Testis (tissue), 3 donors: Measurements from ENCODE around the gene MAST4. TPM values are rescaled to one million over a fixed set of nuclear protein-coding genes. Genes with fewer than 3 reads are reported as not detected.
A peak's percentile ranks its signal among the peaks of the same experiment; 100 is the strongest.

Experiments used
- DNase-seq: peaks from one replicate; pipeline ENCODE4 v3.0.0-alpha.2; 2019
- H3K27ac ChIP-seq, 2 donors: fragments of 200-600 bp; sonication (generic); one replicate each; pipeline ENCODE4 v1.5.1; 2019
- H3K27me3 ChIP-seq: fragments of 200-600 bp; sonication (generic); one replicate; pipeline ENCODE4 v1.5.1; 2019
- H3K36me3 ChIP-seq: fragments of 200-600 bp; sonication (generic); one replicate; pipeline ENCODE4 v1.5.1; 2017; ENCODE audit warnings: low read depth; ENCODE audit errors: missing control alignments
- H3K4me1 ChIP-seq: fragments of 200-600 bp; sonication (generic); one replicate; pipeline ENCODE4 v1.5.1; 2019
- H3K4me3 ChIP-seq, 2 donors: fragments of 200-600 bp; sonication (generic); one replicate each; pipeline ENCODE4 v1.5.1; 2017 to 2019
- H3K9me3 ChIP-seq: fragments of 200-600 bp; sonication (generic); one replicate; pipeline ENCODE4 v1.5.1; 2017
- CTCF ChIP-seq, 3 experiments: fragments of 450-650 bp in 2 of 3; fragments of 200-600 bp in 1 of 3; sonication (generic) in 1 of 3; IDR thresholded peaks; one replicate each; pipeline ENCODE4 v1.5.1; 2016 to 2019; ENCODE audit warnings: antibody characterized with exemption in 3 of 3, mild to moderate bottlenecking in 2 of 3, moderate library complexity in 1 of 3
- POLR2A ChIP-seq: fragments of 450-650 bp; IDR thresholded peaks from one replicate; pipeline ENCODE4 v1.6.1; 2017; ENCODE audit warnings: antibody characterized with exemption, mild to moderate bottlenecking, moderate library complexity
- WGBS, 2 donors: methylation state at CpG; one replicate each; pipeline ENCODE4 v1.1.5; 2018; 5-methylcytosine and 5-hydroxymethylcytosine counted together
- intact Hi-C: fragments of 100-400 bp; cut with DNase I; formaldehyde crosslinking; loops from one replicate; pipeline ENCODE4 v1.15.1; 2023; ENCODE audit warnings: low total_unique reads
- polyA plus RNA-seq: library from polyadenylated mRNA; stranded (reverse); fragments of 350-450 nt; fragmentation: Illumina TruSeq; extraction: RNeasy Lipid Tissue Mini Kit (QIAGEN cat#74804); gene quantifications from one replicate; pipeline ENCODE4 v1.2.3, GENCODE V29; 2014; ENCODE audit warnings: low read depth, low replicate concordance; ENCODE audit not compliant: insufficient read depth
- total RNA-seq, 2 donors: library from RNA; depleted of rRNA; stranded (reverse); fragments of >200 nt; gene quantifications; one replicate each; pipeline ENCODE4 v1.2.3, GENCODE V29; 2016

Gene MAST4
- total and polyA plus RNA-seq, 3 donors from 2014 or later, result 27.2 to 56.4 (median 51.4) TPM

GRCh38 chr5:67004730-67005350 lies 408.6 kb downstream of the MAST4 start:
- intact Hi-C loops, result no loop called here
- peak overlapping the region; percentile 60 to 64 for H3K4me3 ChIP-seq
- TF ChIP-seq CTCF (IDR thresholded peaks at IDR 0.05) (no peak), POLR2A (no peak)
- peaks cover 5% of the 10 kb centered on the region for H3K4me1 ChIP-seq
- H3K9me3 ChIP-seq, result no peaks in the 10 kb centered on the region
- peak overlapping the region; percentile 69 to 85 for H3K27ac ChIP-seq
- no peak for DNase-seq
- no peaks in the 10 kb centered on the region for H3K27me3 ChIP-seq
- no peaks in the 10 kb centered on the region for H3K36me3 ChIP-seq
- 5 to 9% methylated on average over 10 to 11 of the region's 11 CpGs for WGBS, 2 donors

- H3K4me1 ChIP-seq, result peaks cover 6% of the 10 kb centered on the region
- H3K4me3 ChIP-seq, result no peak overlapping the region
- DNase-seq, result no peak
- WGBS, 2 donors, result 69 to 75% methylated on average over 3 of the region's 3 CpGs
- TF ChIP-seq CTCF (IDR thresholded peaks at IDR 0.05) (no peak), POLR2A (no peak)
- intact Hi-C loops, result no loop called here
- H3K27me3 ChIP-seq, result no peaks in the 10 kb centered on the region
- H3K27ac ChIP-seq, result peak overlapping the region in 1 of 2 donors; percentile 85
- no peaks in the 10 kb centered on the region for H3K36me3 ChIP-seq
- H3K9me3 ChIP-seq, result no peaks in the 10 kb centered on the region
Measured at GRCh38 chr5:67005737-67006499, 409.7 kb downstream of the MAST4 start.

- peaks cover 12% of the 10 kb centered on the region for H3K4me1 ChIP-seq
- H3K36me3 ChIP-seq, result no peaks in the 10 kb centered on the region
- no peaks in the 10 kb centered on the region for H3K9me3 ChIP-seq
- no peak for TF ChIP-seq CTCF (IDR thresholded peaks at IDR 0.05)
- TF ChIP-seq POLR2A, result no peak
- no peaks in the 10 kb centered on the region for H3K27me3 ChIP-seq
- intact Hi-C loops, result no loop called here
- no peak overlapping the region for H3K27ac ChIP-seq
- H3K4me3 ChIP-seq, result no peak overlapping the region
- 77 to 80% methylated on average over 1 to 3 of the region's 3 CpGs for WGBS, 2 donors
- DNase-seq, result no peak
Measured at GRCh38 chr5:67006500-67006848, 410.3 kb downstream of the MAST4 start.

- H3K4me1 ChIP-seq, result peaks cover 11% of the 10 kb centered on the region
- H3K36me3 ChIP-seq, result no peaks in the 10 kb centered on the region
- no peaks in the 10 kb centered on the region for H3K9me3 ChIP-seq
- TF ChIP-seq CTCF (IDR thresholded peaks at IDR 0.05) (no peak), POLR2A (no peak)
- H3K27ac ChIP-seq, result no peak overlapping the region
- DNase-seq, result no peak
- intact Hi-C loops, result no loop called here
- no peaks in the 10 kb centered on the region for H3K27me3 ChIP-seq
- WGBS, 2 donors, result 44 to 58% methylated on average over 1 of the region's 1 CpG
- H3K4me3 ChIP-seq, result no peak overlapping the region
Measured at GRCh38 chr5:67009028-67009427, 412.8 kb downstream of the MAST4 start.
